ENCODE measurements around the gene ZNF429.

The ZNF429 gene

GRCh38 chr19:21603431-21604231 is 98.2 kb downstream of the ZNF429 start:
- Histone ChIP-seq H3K4me1 (ENCODE audit: control insufficient read depth, insufficient read depth, low read length) (peaks cover 9% of the 10 kb centered on the region), H3K27me3 (ENCODE audit: control insufficient read depth, insufficient read depth, low read length, poor library complexity, severe bottlenecking) (no peaks in the 10 kb centered on the region), H3K9me3 (ENCODE audit: control insufficient read depth, low read length) (no peaks in the 10 kb centered on the region), H3K4me3 (ENCODE audit: insufficient read depth, low read depth, low read length) (no peak overlapping the region), H3K27ac (ENCODE audit: insufficient read depth, low read depth, low read length, poor library complexity, severe bottlenecking) (no peak overlapping the region), H3K36me3 (ENCODE audit: control insufficient read depth, insufficient read depth, low read length) (no peaks in the 10 kb centered on the region)
- WGBS, 2 experiments: 70 to 72% methylated on average over 8 of the region's 8 CpGs

- H3K4me3 ChIP-seq (ENCODE audit: insufficient read depth, low read depth, low read length): no peak overlapping the region
- 28 to 31% methylated on average over 4 of the region's 4 CpGs for WGBS, 2 experiments
- no peaks in the 10 kb centered on the region for H3K27me3 ChIP-seq (ENCODE audit: control insufficient read depth, insufficient read depth, low read length, poor library complexity, severe bottlenecking)
- no peaks in the 10 kb centered on the region for H3K9me3 ChIP-seq (ENCODE audit: control insufficient read depth, low read length)
- H3K4me1 ChIP-seq (ENCODE audit: control insufficient read depth, insufficient read depth, low read length): peaks cover 9% of the 10 kb centered on the region
- H3K27ac ChIP-seq (ENCODE audit: insufficient read depth, low read depth, low read length, poor library complexity, severe bottlenecking): peak overlapping the region; percentile 16
- H3K36me3 ChIP-seq (ENCODE audit: control insufficient read depth, insufficient read depth, low read length): no peaks in the 10 kb centered on the region
Measured at GRCh38 chr19:21604351-21604926, 99.0 kb downstream of the ZNF429 start.
